ENCODE results near the gene ATG4C. TPM values are rescaled to one million over a fixed set of nuclear protein-coding genes. Genes with fewer than 3 reads are reported as not detected.

ATG4C gene
- total RNA-seq, 6 experiments from 2014 or later = 9.4 to 11.7 (median 10.6) TPM

DNA sequence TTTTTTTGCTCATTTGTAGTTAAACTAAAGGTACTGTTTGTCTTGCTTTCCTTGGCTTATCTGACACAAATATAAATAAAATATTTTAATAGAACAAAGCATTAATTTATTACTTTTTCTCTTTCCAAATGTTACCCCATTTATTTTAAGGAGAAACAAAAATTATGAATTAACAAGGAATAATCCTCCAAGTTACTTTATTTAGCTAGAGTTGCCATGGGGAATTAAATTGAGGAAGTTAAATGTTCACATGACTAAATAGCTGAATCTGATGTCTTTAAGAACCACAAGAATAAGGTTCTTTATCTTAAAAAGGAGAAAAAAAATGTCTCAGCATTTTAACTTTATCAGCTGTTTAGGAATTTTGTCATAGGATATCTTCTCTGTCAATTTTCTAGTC lies 12.3 kb downstream of the ATG4C start:
- H3K4me3 Mint-ChIP-seq = no peak overlapping the region

DNA sequence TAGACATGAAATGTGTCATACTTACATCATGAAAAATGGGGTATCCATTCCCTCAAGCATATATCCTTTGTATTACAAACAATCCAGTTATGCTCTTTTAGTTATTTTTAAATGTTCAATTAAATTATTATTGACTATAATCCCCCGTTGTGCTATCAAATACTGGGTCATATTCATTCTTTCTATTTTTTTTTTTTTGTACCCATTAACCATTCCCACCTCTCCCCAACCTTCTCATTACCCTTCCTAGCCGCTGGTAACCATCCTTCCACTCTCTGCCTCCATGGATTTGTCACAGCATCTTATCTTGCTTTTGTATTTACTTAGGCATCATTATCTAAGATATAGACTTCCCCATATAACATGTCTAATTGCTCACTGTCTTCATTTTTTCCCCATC lies 15.8 kb downstream of the ATG4C start:
- Mint-ChIP-seq H3K27me3 (ENCODE audit: insufficient read depth) (no peaks in the 10 kb centered on the region), H3K36me3 (ENCODE audit: low read depth) (peaks cover 5% of the 10 kb centered on the region; the same call in 1 of the 2 replicates), H3K9me3 (no peaks in the 10 kb centered on the region), H3K4me3 (no peak overlapping the region), H3K27ac (no peak overlapping the region), H3K4me1 (ENCODE audit: low read depth) (peaks cover 16% of the 10 kb centered on the region)
- DNase-seq = no peak
- TF ChIP-seq, protein P1, sequence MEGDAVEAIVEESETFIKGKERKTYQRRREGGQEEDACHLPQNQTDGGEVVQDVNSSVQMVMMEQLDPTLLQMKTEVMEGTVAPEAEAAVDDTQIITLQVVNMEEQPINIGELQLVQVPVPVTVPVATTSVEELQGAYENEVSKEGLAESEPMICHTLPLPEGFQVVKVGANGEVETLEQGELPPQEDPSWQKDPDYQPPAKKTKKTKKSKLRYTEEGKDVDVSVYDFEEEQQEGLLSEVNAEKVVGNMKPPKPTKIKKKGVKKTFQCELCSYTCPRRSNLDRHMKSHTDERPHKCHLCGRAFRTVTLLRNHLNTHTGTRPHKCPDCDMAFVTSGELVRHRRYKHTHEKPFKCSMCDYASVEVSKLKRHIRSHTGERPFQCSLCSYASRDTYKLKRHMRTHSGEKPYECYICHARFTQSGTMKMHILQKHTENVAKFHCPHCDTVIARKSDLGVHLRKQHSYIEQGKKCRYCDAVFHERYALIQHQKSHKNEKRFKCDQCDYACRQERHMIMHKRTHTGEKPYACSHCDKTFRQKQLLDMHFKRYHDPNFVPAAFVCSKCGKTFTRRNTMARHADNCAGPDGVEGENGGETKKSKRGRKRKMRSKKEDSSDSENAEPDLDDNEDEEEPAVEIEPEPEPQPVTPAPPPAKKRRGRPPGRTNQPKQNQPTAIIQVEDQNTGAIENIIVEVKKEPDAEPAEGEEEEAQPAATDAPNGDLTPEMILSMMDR (IDR thresholded peaks at IDR 0.05) = no peak

More for the DNA sequence above, 12.3 kb downstream of the ATG4C start:
- no peak for DNase-seq
- Mint-ChIP-seq H3K36me3 (ENCODE audit: low read depth) (no peaks in the 10 kb centered on the region), H3K9me3 (no peaks in the 10 kb centered on the region), H3K27me3 (ENCODE audit: insufficient read depth) (no peaks in the 10 kb centered on the region), H3K27ac (no peak overlapping the region), H3K4me1 (ENCODE audit: low read depth) (peaks cover 15% of the 10 kb centered on the region)
- TF ChIP-seq, protein P1 (IDR thresholded peaks at IDR 0.05) = no peak

- TF ChIP-seq, protein P1 (IDR thresholded peaks at IDR 0.05) = no peak
- H3K4me1 Mint-ChIP-seq (ENCODE audit: low read depth) = peaks cover 16% of the 10 kb centered on the region
Observed at GRCh38 chr1:62800281-62800680, 16.3 kb downstream of the ATG4C start.

DNA sequence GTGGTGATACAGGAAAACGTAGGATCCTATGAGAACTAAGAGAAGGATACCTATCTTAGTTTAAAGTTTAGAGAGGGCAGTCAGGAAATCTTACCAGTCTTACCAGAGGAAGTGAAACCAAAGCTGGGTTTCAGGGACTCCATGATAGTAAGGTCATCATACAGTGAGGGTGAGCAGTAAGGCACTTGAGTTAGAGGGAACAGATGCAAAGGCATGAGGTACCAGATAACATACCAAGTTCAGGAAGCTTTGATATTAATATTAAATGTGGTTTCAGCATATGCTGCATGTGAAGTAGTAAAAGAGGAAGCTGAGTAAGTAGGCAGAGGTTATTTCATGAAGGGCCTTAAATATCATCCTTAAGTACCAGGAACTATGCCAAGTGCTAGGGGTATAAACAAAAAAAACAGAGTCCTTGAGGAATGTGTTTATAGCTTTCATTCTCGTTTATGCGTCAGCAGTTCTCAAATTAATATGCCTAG lies 16.9 kb downstream of the ATG4C start:
- H3K36me3 Mint-ChIP-seq (ENCODE audit: low read depth) = peaks cover 5% of the 10 kb centered on the region; the same call in 1 of the 2 replicates
- no peak for DNase-seq
- H3K9me3 Mint-ChIP-seq = no peaks in the 10 kb centered on the region
- peak overlapping the region; percentile 38 for H3K27ac Mint-ChIP-seq
- TF ChIP-seq, protein P1 (IDR thresholded peaks at IDR 0.05) = no peak
- no peak overlapping the region for H3K4me3 Mint-ChIP-seq
- H3K4me1 Mint-ChIP-seq (ENCODE audit: low read depth) = peaks cover 16% of the 10 kb centered on the region
- H3K27me3 Mint-ChIP-seq (ENCODE audit: insufficient read depth) = no peaks in the 10 kb centered on the region

More at GRCh38 chr1:62800281-62800680, 16.3 kb downstream of the ATG4C start:
- peaks cover 5% of the 10 kb centered on the region; the same call in 1 of the 2 replicates for H3K36me3 Mint-ChIP-seq (ENCODE audit: low read depth)
- no peak for DNase-seq
- no peaks in the 10 kb centered on the region for H3K9me3 Mint-ChIP-seq
- no peak overlapping the region for H3K4me3 Mint-ChIP-seq
- no peaks in the 10 kb centered on the region for H3K27me3 Mint-ChIP-seq (ENCODE audit: insufficient read depth)
- no peak overlapping the region for H3K27ac Mint-ChIP-seq

DNA sequence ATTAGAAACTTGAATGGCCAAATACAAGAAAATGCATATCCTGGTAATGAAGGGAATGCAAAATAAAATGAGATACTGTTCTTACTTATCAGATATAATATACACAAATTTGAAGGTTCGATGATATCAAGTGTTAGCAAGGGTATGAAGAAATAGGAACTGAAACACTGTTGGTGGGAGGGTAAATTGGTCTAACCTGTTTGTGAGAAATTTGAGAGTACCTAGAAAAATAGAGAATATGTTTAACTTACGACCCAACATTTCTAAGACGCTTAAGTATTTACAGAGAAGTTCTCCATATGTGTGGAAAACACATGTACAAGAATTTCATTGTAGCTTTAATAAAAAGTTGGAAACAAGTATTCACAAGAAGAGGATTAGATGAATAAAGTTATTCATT lies 25.9 kb downstream of the ATG4C start:
- H3K9me3 Mint-ChIP-seq = no peaks in the 10 kb centered on the region
- DNase-seq = no peak
- H3K4me3 Mint-ChIP-seq = no peak overlapping the region
- H3K27me3 Mint-ChIP-seq (ENCODE audit: insufficient read depth) = no peaks in the 10 kb centered on the region
- peaks cover 13% of the 10 kb centered on the region for H3K36me3 Mint-ChIP-seq (ENCODE audit: low read depth)
- TF ChIP-seq, protein P1 (IDR thresholded peaks at IDR 0.05) = no peak
- H3K4me1 Mint-ChIP-seq (ENCODE audit: low read depth) = no peaks in the 10 kb centered on the region
- H3K27ac Mint-ChIP-seq = no peak overlapping the region
